PC-9 (cell line): ENCODE data around the gene LRMDA. TPM values are rescaled to one million over a fixed set of nuclear protein-coding genes. Genes with fewer than 3 reads are reported as not detected.

Experiments
- BruUV-seq: library from RNA; stranded (reverse); fragments of 400-500 nt; replicated peaks from 2 replicates; lab custom pipeline; 2021; lab: Mats Ljungman, UMichigan
- CTCF ChIA-PET: fragments of 300-600 bp; sonication (Branson Sonifier 250); formaldehyde crosslinking; loops from one replicate; lab custom pipeline; 2022; ENCODE audit warnings: antibody characterized with exemption; lab: Charles Lee
- POLR2A ChIA-PET: fragments of 300-600 bp; sonication (Branson Sonifier 250); formaldehyde crosslinking; loops from one replicate; lab custom pipeline; 2022; ENCODE audit warnings: antibody characterized with exemption; ENCODE audit not compliant: unreplicated experiment; lab: Charles Lee
- DNase-seq, 2 experiments: peaks; one replicate each; pipeline versions ENCODE4 v3.0.0 to v3.0.0-alpha.2; 2015 to 2022; ENCODE audit warnings: mixed read lengths in 1 of 2
- H2AFZ ChIP-seq: fragments of 200-600 bp; sonication (generic); 2 replicates; pipeline ENCODE4 v1.8.1; 2017; ENCODE audit warnings: antibody characterized with exemption
- H3F3A ChIP-seq: fragments of 200-600 bp; sonication (generic); 2 replicates; pipeline ENCODE4 v1.8.1; 2017; ENCODE audit warnings: antibody characterized with exemption, mild to moderate bottlenecking, low read depth; ENCODE audit not compliant: insufficient read depth
- H3K27ac ChIP-seq: fragments of 200-600 bp; sonication (generic); 2 replicates; pipeline ENCODE4 v1.6.1; 2016; ENCODE audit warnings: mixed run types
- H3K27me3 ChIP-seq: fragments of 200-600 bp; sonication (generic); 2 replicates; pipeline ENCODE4 v1.6.1; 2016; ENCODE audit warnings: low read depth, mixed run types; ENCODE audit not compliant: insufficient read depth
- H3K36me3 ChIP-seq: fragments of 200-600 bp; sonication (generic); 2 replicates; pipeline ENCODE4 v1.6.1; 2016; ENCODE audit warnings: low read depth, mixed run types
- H3K4me1 ChIP-seq: fragments of 200-600 bp; sonication (generic); replicated peaks from 2 replicates; pipeline ENCODE4 v1.6.1; 2016; ENCODE audit warnings: mixed run types; ENCODE audit not compliant: insufficient read depth
- H3K4me2 ChIP-seq: fragments of 200-600 bp; sonication (generic); 2 replicates; pipeline ENCODE4 v1.6.1; 2017; ENCODE audit warnings: mixed run types
- H3K4me3 ChIP-seq: fragments of 200-600 bp; sonication (generic); 2 replicates; pipeline ENCODE4 v1.6.1; 2016; ENCODE audit warnings: mixed run types
- H3K79me2 ChIP-seq: fragments of 200-600 bp; sonication (generic); 2 replicates; pipeline ENCODE4 v1.6.1; 2017; ENCODE audit warnings: low read depth, mixed run types
- H3K9me2 ChIP-seq: fragments of 200-600 bp; sonication (generic); 2 replicates; pipeline ENCODE4 v1.8.1; 2017; ENCODE audit warnings: mild to moderate bottlenecking; ENCODE audit not compliant: insufficient read depth
- H3K9me3 ChIP-seq: fragments of 200-600 bp; sonication (generic); 2 replicates; pipeline ENCODE4 v1.8.1; 2016; ENCODE audit warnings: low read depth; ENCODE audit not compliant: insufficient read depth
- H4K20me1 ChIP-seq: fragments of 200-600 bp; sonication (generic); 2 replicates; pipeline ENCODE4 v1.8.1; 2017; ENCODE audit not compliant: insufficient read depth
- EZH2 ChIP-seq: fragments of 200-600 bp; sonication (generic); IDR thresholded peaks from 2 replicates; pipeline ENCODE4 v1.8.0; 2017; ENCODE audit warnings: antibody characterized with exemption, low read depth
- intact Hi-C: fragments of 100-400 bp; cut with micrococcal nuclease; formaldehyde crosslinking; loops from one replicate; pipeline ENCODE4 v1.10.0; 2022; ENCODE audit not compliant: unreplicated experiment
- total RNA-seq: library from RNA; stranded (reverse); gene quantifications from 2 replicates; pipeline ENCODE4 v1.2.3, GENCODE V29; 2021
- TF ChIP-seq, protein P1 (sequence below): fragments of 200-600 bp; sonication (generic); conservative IDR thresholded peaks from 2 replicates; pipeline ENCODE4 v1.6.1; 2017; ENCODE audit warnings: mixed run types, antibody characterized with exemption, mild to moderate bottlenecking, moderate library complexity

Gene LRMDA
- total RNA-seq, 1 experiment from 2014 or later = not detected

DNA sequence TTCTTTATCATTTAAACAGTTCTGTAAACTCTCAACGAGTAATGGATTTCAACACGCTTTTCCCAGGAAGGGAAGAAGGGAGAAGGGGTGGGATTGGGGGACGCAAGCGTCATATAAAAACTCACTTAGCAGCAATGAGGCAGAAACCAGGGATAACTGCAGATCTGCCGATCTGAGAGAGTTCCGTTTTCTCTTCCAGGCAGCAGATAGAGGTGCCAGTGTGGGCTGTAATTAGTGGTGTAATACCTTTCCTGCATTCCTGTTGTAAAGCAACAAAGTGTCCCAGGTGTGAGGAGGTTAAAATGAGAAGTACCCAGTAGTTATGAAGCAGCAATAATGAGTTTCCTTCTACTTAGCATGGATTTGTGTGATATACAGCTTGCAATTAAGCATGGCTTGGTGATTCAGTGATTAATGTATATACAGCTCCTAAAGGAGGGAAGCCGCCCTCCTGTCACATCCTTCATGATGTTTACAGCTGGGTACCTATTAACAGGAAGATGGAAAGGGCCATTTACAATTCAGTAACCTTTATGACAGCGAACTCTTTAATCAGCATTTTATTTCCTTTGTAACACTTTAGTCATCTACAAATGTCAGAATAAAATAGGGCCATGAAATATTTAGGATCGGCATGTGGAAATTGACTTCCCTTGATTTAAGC, 271.9 kb downstream of the LRMDA start:
- Histone ChIP-seq H3K79me2 (no peaks in the 10 kb centered on the region), H4K20me1 (no peaks in the 10 kb centered on the region), H3K9me3 (no peaks in the 10 kb centered on the region), H2AFZ (no peak overlapping the region), H3K4me2 (no peak overlapping the region), H3K4me1 (no peaks in the 10 kb centered on the region), H3K4me3 (no peak overlapping the region), H3K27ac (no peak overlapping the region), H3K36me3 (no peaks in the 10 kb centered on the region), H3K9me2 (no peaks in the 10 kb centered on the region), H3F3A (no peaks in the 10 kb centered on the region), H3K27me3 (no peaks in the 10 kb centered on the region)
- TF ChIP-seq, protein P1, sequence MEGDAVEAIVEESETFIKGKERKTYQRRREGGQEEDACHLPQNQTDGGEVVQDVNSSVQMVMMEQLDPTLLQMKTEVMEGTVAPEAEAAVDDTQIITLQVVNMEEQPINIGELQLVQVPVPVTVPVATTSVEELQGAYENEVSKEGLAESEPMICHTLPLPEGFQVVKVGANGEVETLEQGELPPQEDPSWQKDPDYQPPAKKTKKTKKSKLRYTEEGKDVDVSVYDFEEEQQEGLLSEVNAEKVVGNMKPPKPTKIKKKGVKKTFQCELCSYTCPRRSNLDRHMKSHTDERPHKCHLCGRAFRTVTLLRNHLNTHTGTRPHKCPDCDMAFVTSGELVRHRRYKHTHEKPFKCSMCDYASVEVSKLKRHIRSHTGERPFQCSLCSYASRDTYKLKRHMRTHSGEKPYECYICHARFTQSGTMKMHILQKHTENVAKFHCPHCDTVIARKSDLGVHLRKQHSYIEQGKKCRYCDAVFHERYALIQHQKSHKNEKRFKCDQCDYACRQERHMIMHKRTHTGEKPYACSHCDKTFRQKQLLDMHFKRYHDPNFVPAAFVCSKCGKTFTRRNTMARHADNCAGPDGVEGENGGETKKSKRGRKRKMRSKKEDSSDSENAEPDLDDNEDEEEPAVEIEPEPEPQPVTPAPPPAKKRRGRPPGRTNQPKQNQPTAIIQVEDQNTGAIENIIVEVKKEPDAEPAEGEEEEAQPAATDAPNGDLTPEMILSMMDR = no peak
- no peak for TF ChIP-seq EZH2
- ChIA-PET CTCF (no interaction called here), POLR2A (no interaction called here)
- no TSS peak for BruUV-seq
- intact Hi-C loops = no loop called here
- no peak for DNase-seq

DNA sequence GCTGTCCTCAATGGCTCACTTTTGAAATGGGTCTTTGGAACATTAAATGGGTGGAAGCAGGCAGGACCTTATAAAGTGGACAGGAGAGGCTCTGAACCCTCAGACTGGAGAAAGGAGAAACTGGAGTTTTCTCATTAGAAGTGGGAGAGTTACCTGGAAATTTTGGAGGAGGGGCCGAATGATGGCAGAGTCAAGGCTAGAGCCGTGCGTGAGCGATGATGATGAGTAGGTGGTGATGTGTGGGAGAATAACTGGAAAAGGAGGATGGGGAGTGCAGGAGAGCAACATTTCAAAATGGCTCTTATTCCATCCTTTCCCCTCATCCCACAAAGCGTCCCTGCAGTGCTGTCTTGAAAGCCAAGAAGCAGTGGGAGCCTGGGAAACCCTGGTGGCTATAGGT, 274.0 kb downstream of the LRMDA start:
- BruUV-seq = no TSS peak
- Histone ChIP-seq H2AFZ (no peak overlapping the region), H3K4me3 (no peak overlapping the region), H3K9me2 (no peaks in the 10 kb centered on the region), H3K27ac (no peak overlapping the region), H3F3A (no peaks in the 10 kb centered on the region), H4K20me1 (no peaks in the 10 kb centered on the region), H3K9me3 (no peaks in the 10 kb centered on the region), H3K79me2 (no peaks in the 10 kb centered on the region), H3K27me3 (no peaks in the 10 kb centered on the region), H3K4me2 (no peak overlapping the region), H3K36me3 (no peaks in the 10 kb centered on the region), H3K4me1 (no peaks in the 10 kb centered on the region)
- ChIA-PET POLR2A (no interaction called here), CTCF (no interaction called here)
- DNase-seq = no peak
- intact Hi-C loops = no loop called here
- TF ChIP-seq EZH2 = no peak
- TF ChIP-seq, protein P1 = no peak

DNA sequence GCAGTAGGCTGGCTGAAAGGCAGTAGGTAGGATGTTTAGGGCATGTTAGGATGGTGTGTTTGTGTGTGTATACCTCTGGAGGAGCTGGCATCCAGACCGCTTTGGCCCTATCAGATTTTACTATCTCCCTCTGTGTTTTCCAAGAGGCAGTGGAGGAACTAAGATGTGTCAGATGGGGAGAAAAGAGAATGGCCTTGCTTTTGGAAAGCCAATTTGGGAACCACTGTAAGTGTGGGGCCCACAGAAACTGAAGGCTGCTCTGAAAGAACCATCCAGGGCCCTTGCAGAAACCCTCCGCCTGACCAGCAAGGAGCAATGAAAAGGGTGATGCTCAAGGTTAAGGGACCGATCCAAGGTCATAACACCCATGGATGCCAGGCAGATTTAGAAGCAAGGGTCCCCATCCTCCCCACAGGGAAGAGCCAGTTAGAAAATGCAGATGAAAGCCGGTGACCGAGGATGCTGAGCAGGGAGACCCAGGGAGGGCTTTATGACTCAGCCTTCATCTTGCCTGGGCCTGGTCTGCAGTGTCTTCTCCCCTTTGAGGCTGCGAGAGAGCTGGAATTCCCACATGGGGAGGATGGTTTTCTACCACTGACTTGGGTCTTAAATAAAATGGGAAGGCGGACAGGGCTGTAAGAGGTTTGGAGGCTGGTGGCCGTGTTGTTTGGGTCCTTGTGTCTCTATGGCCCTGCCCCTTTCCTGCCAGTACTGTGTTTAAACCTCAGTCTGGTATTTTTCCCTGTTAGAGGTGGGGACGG, 275.8 kb downstream of the LRMDA start:
- Histone ChIP-seq H3K27ac (no peak overlapping the region), H2AFZ (no peak overlapping the region), H3K79me2 (no peaks in the 10 kb centered on the region), H3K27me3 (no peaks in the 10 kb centered on the region), H3K9me2 (no peaks in the 10 kb centered on the region), H3K36me3 (no peaks in the 10 kb centered on the region), H3K4me2 (no peak overlapping the region), H3K4me1 (no peaks in the 10 kb centered on the region), H3K4me3 (no peak overlapping the region), H3K9me3 (no peaks in the 10 kb centered on the region), H4K20me1 (no peaks in the 10 kb centered on the region), H3F3A (no peaks in the 10 kb centered on the region)
- BruUV-seq = no TSS peak
- POLR2A ChIA-PET = no interaction called here
- DNase-seq = no peak
- CTCF ChIA-PET = no interaction called here
- intact Hi-C loops = no loop called here
- TF ChIP-seq, protein P1 = no peak
- TF ChIP-seq EZH2 = no peak
